ENCODE measurements around the gene DPH1.

DPH1 gene

GRCh38 chr17:2063261-2064146, 33.6 kb downstream of the DPH1 start:
- DNase-seq = no peak

- no peak for DNase-seq
Observed at GRCh38 chr17:2064147-2064489, 34.2 kb downstream of the DPH1 start.

GRCh38 chr17:2064520-2064971, 34.6 kb downstream of the DPH1 start:
- DNase-seq = no peak

GRCh38 chr17:2064980-2065785, 35.2 kb downstream of the DPH1 start:
- DNase-seq = peak; percentile 87

GRCh38 chr17:2065949-2066400, 36.0 kb downstream of the DPH1 start:
- DNase-seq = no peak

GRCh38 chr17:2067048-2067561, 37.2 kb downstream of the DPH1 start:
- no peak for DNase-seq

- no peak for DNase-seq
Observed at GRCh38 chr17:2067608-2068024, 37.7 kb downstream of the DPH1 start.

- no peak for DNase-seq
Observed at GRCh38 chr17:2068031-2068518, 38.1 kb downstream of the DPH1 start.

- no peak for DNase-seq
Observed at GRCh38 chr17:2068519-2069051, 38.6 kb downstream of the DPH1 start.

- DNase-seq = peak; percentile 85
Observed at GRCh38 chr17:2070241-2071023, 40.5 kb downstream of the DPH1 start.

- DNase-seq = no peak
Observed at GRCh38 chr17:2071024-2071385, 41.1 kb downstream of the DPH1 start.

GRCh38 chr17:2071455-2072281, 41.7 kb downstream of the DPH1 start:
- DNase-seq = no peak

- DNase-seq = no peak
Observed at GRCh38 chr17:2074919-2075318, 45.0 kb downstream of the DPH1 start.

- DNase-seq = no peak
Observed at GRCh38 chr17:2075336-2076086, 45.6 kb downstream of the DPH1 start.

- DNase-seq = no peak
Observed at GRCh38 chr17:2076087-2076984, 46.4 kb downstream of the DPH1 start.

- DNase-seq = no peak
Observed at GRCh38 chr17:2077040-2077439, 47.1 kb downstream of the DPH1 start.

GRCh38 chr17:2081564-2081963, 51.6 kb downstream of the DPH1 start:
- no peak for DNase-seq

GRCh38 chr17:2082003-2082781, 52.2 kb downstream of the DPH1 start:
- DNase-seq = no peak

GRCh38 chr17:2083613-2084035, 53.7 kb downstream of the DPH1 start:
- DNase-seq = no peak
